ENCODE measurements around the gene SEC61B. TPM values are rescaled to one million over a fixed set of nuclear protein-coding genes. Genes with fewer than 3 reads are reported as not detected.

The SEC61B gene
- total RNA-seq, 2 experiments from 2014 or later, result 122 to 124 TPM

- no peaks in the 10 kb centered on the region for H3K36me3 Mint-ChIP-seq (ENCODE audit: low read depth)
- DNase-seq, result no peak
- no peaks in the 10 kb centered on the region for H3K4me1 Mint-ChIP-seq (ENCODE audit: low read depth)
- POLR2A ChIA-PET, result no interaction called here
- CTCF ChIA-PET, result interaction anchor here (0.9 to 1.0 kb wide), 2 partner anchors 9 to 111 kb away, joined by 3 read pairs; no protein-coding TSS in a partner anchor
- no peak overlapping the region for H3K27ac Mint-ChIP-seq
- no peak overlapping the region for H3K4me3 Mint-ChIP-seq
- no peak for ATAC-seq
- peaks cover 16% of the 10 kb centered on the region for H3K27me3 Mint-ChIP-seq (ENCODE audit: low read depth)
- no peaks in the 10 kb centered on the region for H3K9me3 Mint-ChIP-seq (ENCODE audit: insufficient read depth)
Measured at GRCh38 chr9:99274495-99274894, 52.4 kb downstream of the SEC61B start.

Other genes starting within 250 kb of the SEC61B start
- gene TGFBR1, start 117.2 kb upstream of the SEC61B start, total RNA-seq, result 10 to 100 TPM; 90.1 to 90.9 TPM
- 10 to 100 TPM; 19.9 to 22.0 TPM for gene ALG2, start 340 bp upstream of the SEC61B start, total RNA-seq